WTC11 (cell line): ENCODE measurements around the gene MOB3B. TPM values are rescaled to one million over a fixed set of nuclear protein-coding genes. Genes with fewer than 3 reads are reported as not detected.

Experiments used
- ATAC-seq: fragments of 200-7000 bp; cut with Tn5 transposase; 2 replicates; pipeline ENCODE4 v1.10.0; 2021; ENCODE audit warnings: mild to moderate bottlenecking, moderate library complexity
- CTCF ChIA-PET: fragments of 300-600 bp; sonication (Branson Sonifier 250); formaldehyde crosslinking; loops from one replicate; lab custom pipeline; 2021; ENCODE audit warnings: antibody characterized with exemption; lab: Charles Lee
- POLR2A ChIA-PET: fragments of 350-600 bp; sonication (Branson Sonifier 250); formaldehyde crosslinking; loops from one replicate; lab custom pipeline; 2021; ENCODE audit warnings: antibody characterized with exemption; lab: Charles Lee
- DNase-seq: peaks from one replicate; pipeline ENCODE4 v3.0.0; 2021; ENCODE audit warnings: low spot score
- H3K27ac Mint-ChIP-seq: 2 replicates; pipeline ENCODE4 v1.8.0; 2021; ENCODE audit warnings: mixed read lengths
- H3K27me3 Mint-ChIP-seq: 2 replicates; pipeline ENCODE4 v1.8.0; 2021; ENCODE audit warnings: low read depth, mild to moderate bottlenecking, moderate library complexity, mixed read lengths
- H3K36me3 Mint-ChIP-seq: 2 replicates; pipeline ENCODE4 v1.8.0; 2021; ENCODE audit warnings: mixed read lengths
- H3K4me1 Mint-ChIP-seq: 2 replicates; pipeline ENCODE4 v1.8.0; 2022; ENCODE audit warnings: mixed read lengths
- H3K4me3 Mint-ChIP-seq: 2 replicates; pipeline ENCODE4 v1.8.0; 2021; ENCODE audit warnings: mild to moderate bottlenecking, moderate library complexity, mixed read lengths
- H3K9me3 Mint-ChIP-seq: 2 replicates; pipeline ENCODE4 v1.8.0; 2021; ENCODE audit warnings: mixed read lengths
- FOXK1 ChIP-seq: sonication (generic); formaldehyde crosslinking; IDR thresholded peaks from 2 replicates; pipeline ENCODE4 v1.8.0; 2022; ENCODE audit warnings: mild to moderate bottlenecking, moderate library complexity, missing genetic modification reagents
- HMGA2 ChIP-seq: fragments of 250-450 bp; sonication (Bioruptor Pico); IDR thresholded peaks from 2 replicates; pipeline ENCODE4 v1.4.0; 2021; ENCODE audit warnings: mild to moderate bottlenecking, moderate library complexity
- IRF2 ChIP-seq: sonication (generic); formaldehyde crosslinking; IDR thresholded peaks from 2 replicates; pipeline ENCODE4 v1.8.0; 2022; ENCODE audit warnings: low read depth, missing genetic modification reagents, borderline replicate concordance
- NR1H2 ChIP-seq: sonication (generic); formaldehyde crosslinking; IDR thresholded peaks from 2 replicates; pipeline ENCODE4 v1.9.0; 2021; ENCODE audit warnings: mild to moderate bottlenecking, moderate library complexity, missing genetic modification reagents
- PRRX2 ChIP-seq: fragments of 250-450 bp; sonication (Bioruptor Pico); IDR thresholded peaks from 2 replicates; pipeline ENCODE4 v1.8.0; 2021; ENCODE audit warnings: mild to moderate bottlenecking
- RELA ChIP-seq: sonication (generic); formaldehyde crosslinking; IDR thresholded peaks from 2 replicates; pipeline ENCODE4 v1.8.1; 2022; ENCODE audit warnings: missing genetic modification reagents, mild to moderate bottlenecking, borderline replicate concordance
- RORB ChIP-seq: fragments of 250-450 bp; sonication (Bioruptor Pico); IDR thresholded peaks from 2 replicates; pipeline ENCODE4 v1.9.0; 2021; ENCODE audit warnings: mild to moderate bottlenecking
- SMAD4 ChIP-seq: sonication (generic); formaldehyde crosslinking; IDR thresholded peaks from 2 replicates; pipeline ENCODE4 v1.8.0; 2022; ENCODE audit warnings: mild to moderate bottlenecking, missing genetic modification reagents
- SOX15 ChIP-seq: fragments of 250-450 bp; sonication (Bioruptor Pico); IDR thresholded peaks from 2 replicates; pipeline ENCODE4 v1.9.0; 2021; ENCODE audit warnings: mild to moderate bottlenecking
- SP1 ChIP-seq: sonication (generic); formaldehyde crosslinking; conservative IDR thresholded peaks from 2 replicates; pipeline ENCODE4 v1.8.1; 2022; ENCODE audit warnings: missing genetic modification reagents
- ZNF671 ChIP-seq: fragments of 250-450 bp; sonication (Bioruptor Pico); IDR thresholded peaks from 2 replicates; pipeline ENCODE4 v1.8.0; 2021; ENCODE audit warnings: mild to moderate bottlenecking
- total RNA-seq: library from RNA; stranded (reverse); gene quantifications from 3 replicates; pipeline ENCODE4 v1.2.3, GENCODE V29; 2021
- TF ChIP-seq, protein P1 (sequence below): sonication (generic); formaldehyde crosslinking; IDR thresholded peaks from 2 replicates; pipeline ENCODE4 v1.8.0; 2023; ENCODE audit warnings: mild to moderate bottlenecking, missing genetic modification reagents
- TF ChIP-seq, protein P2 (sequence below): sonication (generic); formaldehyde crosslinking; IDR thresholded peaks from 2 replicates; pipeline ENCODE4 v1.8.1; 2023; ENCODE audit warnings: mild to moderate bottlenecking, missing genetic modification reagents, borderline replicate concordance
- TF ChIP-seq, protein P3 (sequence below): sonication (generic); formaldehyde crosslinking; IDR thresholded peaks from 2 replicates; pipeline ENCODE4 v1.8.0; 2022; ENCODE audit warnings: mild to moderate bottlenecking, missing genetic modification reagents
- TF ChIP-seq, protein P4 (sequence below): fragments of 250-450 bp; sonication (Bioruptor Pico); IDR thresholded peaks from 2 replicates; pipeline ENCODE4 v2.1.2; 2022; ENCODE audit warnings: mild to moderate bottlenecking, moderate library complexity
- TF ChIP-seq, protein P5 (sequence below): sonication (generic); formaldehyde crosslinking; conservative IDR thresholded peaks from 2 replicates; pipeline ENCODE4 v1.8.1; 2023; ENCODE audit warnings: mild to moderate bottlenecking, low read depth, missing genetic modification reagents, moderate library complexity
- TF ChIP-seq, protein P6 (sequence below): sonication (generic); formaldehyde crosslinking; IDR thresholded peaks from 2 replicates; pipeline ENCODE4 v1.8.1; 2022; ENCODE audit warnings: low read depth, mild to moderate bottlenecking, moderate library complexity, missing genetic modification reagents, borderline replicate concordance
- TF ChIP-seq, protein P7 (sequence below): sonication (generic); formaldehyde crosslinking; IDR thresholded peaks from 2 replicates; pipeline ENCODE4 v1.8.1; 2023; ENCODE audit warnings: mild to moderate bottlenecking, missing genetic modification reagents, moderate library complexity
- TF ChIP-seq, protein P8 (sequence below): fragments of 250-450 bp; sonication (Bioruptor Pico); IDR thresholded peaks from 2 replicates; pipeline ENCODE4 v1.8.0; 2021; ENCODE audit warnings: mild to moderate bottlenecking
- TF ChIP-seq, protein P9 (sequence below): sonication (generic); formaldehyde crosslinking; IDR thresholded peaks from 2 replicates; pipeline ENCODE4 v1.8.0; 2022; ENCODE audit warnings: mild to moderate bottlenecking, missing genetic modification reagents

Gene MOB3B
- total RNA-seq, 1 experiment from 2014 or later, result 25.1 TPM

DNA sequence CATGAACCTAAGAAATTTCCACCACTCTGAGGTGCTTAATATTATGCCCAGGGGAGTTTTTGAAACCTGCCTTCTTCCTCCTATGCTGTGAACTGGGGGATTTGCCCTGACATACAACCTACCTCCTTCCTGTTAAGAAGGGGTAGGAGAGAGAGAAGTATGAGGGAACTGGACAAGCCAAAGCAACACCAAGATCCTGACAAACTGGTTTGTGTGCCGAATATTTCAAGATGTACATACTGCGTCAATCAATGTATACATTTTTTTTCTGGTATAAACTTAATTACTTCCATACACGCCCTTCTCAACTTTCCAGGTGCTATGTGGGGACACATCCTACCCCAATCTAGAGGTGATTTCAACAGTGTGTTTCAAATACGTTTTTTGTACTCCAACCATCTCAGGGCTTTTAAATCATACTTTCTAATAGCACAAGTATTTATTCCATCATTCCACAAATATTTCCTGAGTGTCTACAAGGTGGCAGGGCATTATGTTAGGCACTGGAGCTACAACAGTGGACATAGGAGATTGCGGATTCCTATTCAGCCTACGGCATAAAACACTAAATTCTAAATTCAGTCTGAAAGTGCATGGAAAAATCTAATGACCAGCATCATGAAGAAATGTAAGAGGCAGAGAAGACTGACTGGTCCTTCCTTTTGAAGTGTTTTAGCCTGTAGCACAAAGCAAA lies 75.6 kb downstream of the MOB3B start (continued):
- TF ChIP-seq, protein P1, sequence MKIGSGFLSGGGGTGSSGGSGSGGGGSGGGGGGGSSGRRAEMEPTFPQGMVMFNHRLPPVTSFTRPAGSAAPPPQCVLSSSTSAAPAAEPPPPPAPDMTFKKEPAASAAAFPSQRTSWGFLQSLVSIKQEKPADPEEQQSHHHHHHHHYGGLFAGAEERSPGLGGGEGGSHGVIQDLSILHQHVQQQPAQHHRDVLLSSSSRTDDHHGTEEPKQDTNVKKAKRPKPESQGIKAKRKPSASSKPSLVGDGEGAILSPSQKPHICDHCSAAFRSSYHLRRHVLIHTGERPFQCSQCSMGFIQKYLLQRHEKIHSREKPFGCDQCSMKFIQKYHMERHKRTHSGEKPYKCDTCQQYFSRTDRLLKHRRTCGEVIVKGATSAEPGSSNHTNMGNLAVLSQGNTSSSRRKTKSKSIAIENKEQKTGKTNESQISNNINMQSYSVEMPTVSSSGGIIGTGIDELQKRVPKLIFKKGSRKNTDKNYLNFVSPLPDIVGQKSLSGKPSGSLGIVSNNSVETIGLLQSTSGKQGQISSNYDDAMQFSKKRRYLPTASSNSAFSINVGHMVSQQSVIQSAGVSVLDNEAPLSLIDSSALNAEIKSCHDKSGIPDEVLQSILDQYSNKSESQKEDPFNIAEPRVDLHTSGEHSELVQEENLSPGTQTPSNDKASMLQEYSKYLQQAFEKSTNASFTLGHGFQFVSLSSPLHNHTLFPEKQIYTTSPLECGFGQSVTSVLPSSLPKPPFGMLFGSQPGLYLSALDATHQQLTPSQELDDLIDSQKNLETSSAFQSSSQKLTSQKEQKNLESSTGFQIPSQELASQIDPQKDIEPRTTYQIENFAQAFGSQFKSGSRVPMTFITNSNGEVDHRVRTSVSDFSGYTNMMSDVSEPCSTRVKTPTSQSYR (CRISPR knock-in tag), result no peak
- TF ChIP-seq SMAD4 (no peak), PRRX2 (CRISPR knock-in tag) (no peak), NR1H2 (no peak), FOXK1 (CRISPR knock-in tag) (no peak), IRF2 (CRISPR knock-in tag) (no peak)
- TF ChIP-seq, protein P2, sequence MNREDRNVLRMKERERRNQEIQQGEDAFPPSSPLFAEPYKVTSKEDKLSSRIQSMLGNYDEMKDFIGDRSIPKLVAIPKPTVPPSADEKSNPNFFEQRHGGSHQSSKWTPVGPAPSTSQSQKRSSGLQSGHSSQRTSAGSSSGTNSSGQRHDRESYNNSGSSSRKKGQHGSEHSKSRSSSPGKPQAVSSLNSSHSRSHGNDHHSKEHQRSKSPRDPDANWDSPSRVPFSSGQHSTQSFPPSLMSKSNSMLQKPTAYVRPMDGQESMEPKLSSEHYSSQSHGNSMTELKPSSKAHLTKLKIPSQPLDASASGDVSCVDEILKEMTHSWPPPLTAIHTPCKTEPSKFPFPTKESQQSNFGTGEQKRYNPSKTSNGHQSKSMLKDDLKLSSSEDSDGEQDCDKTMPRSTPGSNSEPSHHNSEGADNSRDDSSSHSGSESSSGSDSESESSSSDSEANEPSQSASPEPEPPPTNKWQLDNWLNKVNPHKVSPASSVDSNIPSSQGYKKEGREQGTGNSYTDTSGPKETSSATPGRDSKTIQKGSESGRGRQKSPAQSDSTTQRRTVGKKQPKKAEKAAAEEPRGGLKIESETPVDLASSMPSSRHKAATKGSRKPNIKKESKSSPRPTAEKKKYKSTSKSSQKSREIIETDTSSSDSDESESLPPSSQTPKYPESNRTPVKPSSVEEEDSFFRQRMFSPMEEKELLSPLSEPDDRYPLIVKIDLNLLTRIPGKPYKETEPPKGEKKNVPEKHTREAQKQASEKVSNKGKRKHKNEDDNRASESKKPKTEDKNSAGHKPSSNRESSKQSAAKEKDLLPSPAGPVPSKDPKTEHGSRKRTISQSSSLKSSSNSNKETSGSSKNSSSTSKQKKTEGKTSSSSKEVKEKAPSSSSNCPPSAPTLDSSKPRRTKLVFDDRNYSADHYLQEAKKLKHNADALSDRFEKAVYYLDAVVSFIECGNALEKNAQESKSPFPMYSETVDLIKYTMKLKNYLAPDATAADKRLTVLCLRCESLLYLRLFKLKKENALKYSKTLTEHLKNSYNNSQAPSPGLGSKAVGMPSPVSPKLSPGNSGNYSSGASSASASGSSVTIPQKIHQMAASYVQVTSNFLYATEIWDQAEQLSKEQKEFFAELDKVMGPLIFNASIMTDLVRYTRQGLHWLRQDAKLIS (CRISPR knock-in tag), result no peak
- TF ChIP-seq, protein P3, sequence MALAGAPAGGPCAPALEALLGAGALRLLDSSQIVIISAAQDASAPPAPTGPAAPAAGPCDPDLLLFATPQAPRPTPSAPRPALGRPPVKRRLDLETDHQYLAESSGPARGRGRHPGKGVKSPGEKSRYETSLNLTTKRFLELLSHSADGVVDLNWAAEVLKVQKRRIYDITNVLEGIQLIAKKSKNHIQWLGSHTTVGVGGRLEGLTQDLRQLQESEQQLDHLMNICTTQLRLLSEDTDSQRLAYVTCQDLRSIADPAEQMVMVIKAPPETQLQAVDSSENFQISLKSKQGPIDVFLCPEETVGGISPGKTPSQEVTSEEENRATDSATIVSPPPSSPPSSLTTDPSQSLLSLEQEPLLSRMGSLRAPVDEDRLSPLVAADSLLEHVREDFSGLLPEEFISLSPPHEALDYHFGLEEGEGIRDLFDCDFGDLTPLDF (CRISPR knock-in tag), result no peak
- TF ChIP-seq, protein P4, sequence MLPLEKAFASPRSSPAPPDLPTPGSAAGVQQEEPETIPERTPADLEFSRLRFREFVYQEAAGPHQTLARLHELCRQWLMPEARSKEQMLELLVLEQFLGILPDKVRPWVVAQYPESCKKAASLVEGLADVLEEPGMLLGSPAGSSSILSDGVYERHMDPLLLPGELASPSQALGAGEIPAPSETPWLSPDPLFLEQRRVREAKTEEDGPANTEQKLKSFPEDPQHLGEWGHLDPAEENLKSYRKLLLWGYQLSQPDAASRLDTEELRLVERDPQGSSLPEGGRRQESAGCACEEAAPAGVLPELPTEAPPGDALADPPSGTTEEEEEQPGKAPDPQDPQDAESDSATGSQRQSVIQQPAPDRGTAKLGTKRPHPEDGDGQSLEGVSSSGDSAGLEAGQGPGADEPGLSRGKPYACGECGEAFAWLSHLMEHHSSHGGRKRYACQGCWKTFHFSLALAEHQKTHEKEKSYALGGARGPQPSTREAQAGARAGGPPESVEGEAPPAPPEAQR (CRISPR knock-in tag), result no peak

DNA sequence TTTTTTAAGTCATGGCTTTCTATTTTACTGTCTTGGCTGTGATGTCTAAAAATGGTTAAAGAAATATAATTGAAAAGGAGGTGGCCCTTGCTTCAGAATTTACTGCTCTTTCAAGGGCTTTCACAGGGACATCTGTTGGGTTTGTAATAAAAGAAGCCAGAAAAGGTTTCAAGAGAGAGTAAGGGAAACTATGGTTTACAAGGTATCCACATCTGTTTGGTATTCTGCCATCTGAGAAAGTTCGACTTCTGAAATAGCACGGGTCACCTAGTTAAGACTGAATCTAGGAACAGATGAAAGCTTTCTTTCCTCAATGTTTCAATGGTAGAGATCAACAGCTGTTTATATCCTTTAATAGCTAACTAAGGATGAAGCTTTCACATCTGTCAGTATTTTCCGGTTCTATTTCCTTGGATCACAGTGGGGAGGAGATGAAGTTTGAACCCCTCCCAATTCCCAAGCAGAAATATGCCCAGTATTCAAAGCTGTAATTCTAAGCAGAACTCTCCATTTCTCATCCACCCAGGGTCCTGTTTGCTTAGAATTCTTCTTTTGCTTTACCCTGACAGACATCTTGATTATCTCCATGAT lies 78.3 kb downstream of the MOB3B start:
- DNase-seq (no peak), ATAC-seq (no peak)
- TF ChIP-seq, protein P5, sequence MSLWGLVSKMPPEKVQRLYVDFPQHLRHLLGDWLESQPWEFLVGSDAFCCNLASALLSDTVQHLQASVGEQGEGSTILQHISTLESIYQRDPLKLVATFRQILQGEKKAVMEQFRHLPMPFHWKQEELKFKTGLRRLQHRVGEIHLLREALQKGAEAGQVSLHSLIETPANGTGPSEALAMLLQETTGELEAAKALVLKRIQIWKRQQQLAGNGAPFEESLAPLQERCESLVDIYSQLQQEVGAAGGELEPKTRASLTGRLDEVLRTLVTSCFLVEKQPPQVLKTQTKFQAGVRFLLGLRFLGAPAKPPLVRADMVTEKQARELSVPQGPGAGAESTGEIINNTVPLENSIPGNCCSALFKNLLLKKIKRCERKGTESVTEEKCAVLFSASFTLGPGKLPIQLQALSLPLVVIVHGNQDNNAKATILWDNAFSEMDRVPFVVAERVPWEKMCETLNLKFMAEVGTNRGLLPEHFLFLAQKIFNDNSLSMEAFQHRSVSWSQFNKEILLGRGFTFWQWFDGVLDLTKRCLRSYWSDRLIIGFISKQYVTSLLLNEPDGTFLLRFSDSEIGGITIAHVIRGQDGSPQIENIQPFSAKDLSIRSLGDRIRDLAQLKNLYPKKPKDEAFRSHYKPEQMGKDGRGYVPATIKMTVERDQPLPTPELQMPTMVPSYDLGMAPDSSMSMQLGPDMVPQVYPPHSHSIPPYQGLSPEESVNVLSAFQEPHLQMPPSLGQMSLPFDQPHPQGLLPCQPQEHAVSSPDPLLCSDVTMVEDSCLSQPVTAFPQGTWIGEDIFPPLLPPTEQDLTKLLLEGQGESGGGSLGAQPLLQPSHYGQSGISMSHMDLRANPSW (CRISPR knock-in tag), result no peak
- TF ChIP-seq, protein P6, sequence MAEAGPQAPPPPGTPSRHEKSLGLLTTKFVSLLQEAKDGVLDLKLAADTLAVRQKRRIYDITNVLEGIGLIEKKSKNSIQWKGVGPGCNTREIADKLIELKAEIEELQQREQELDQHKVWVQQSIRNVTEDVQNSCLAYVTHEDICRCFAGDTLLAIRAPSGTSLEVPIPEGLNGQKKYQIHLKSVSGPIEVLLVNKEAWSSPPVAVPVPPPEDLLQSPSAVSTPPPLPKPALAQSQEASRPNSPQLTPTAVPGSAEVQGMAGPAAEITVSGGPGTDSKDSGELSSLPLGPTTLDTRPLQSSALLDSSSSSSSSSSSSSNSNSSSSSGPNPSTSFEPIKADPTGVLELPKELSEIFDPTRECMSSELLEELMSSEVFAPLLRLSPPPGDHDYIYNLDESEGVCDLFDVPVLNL (CRISPR knock-in tag), result no peak
- TF ChIP-seq SP1 (no peak), ZNF671 (no peak), RORB (no peak), SOX15 (CRISPR knock-in tag) (no peak), RELA (no peak), HMGA2 (CRISPR knock-in tag) (no peak)
- TF ChIP-seq, protein P7, sequence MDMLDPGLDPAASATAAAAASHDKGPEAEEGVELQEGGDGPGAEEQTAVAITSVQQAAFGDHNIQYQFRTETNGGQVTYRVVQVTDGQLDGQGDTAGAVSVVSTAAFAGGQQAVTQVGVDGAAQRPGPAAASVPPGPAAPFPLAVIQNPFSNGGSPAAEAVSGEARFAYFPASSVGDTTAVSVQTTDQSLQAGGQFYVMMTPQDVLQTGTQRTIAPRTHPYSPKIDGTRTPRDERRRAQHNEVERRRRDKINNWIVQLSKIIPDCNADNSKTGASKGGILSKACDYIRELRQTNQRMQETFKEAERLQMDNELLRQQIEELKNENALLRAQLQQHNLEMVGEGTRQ, result no peak
- TF ChIP-seq, protein P8, sequence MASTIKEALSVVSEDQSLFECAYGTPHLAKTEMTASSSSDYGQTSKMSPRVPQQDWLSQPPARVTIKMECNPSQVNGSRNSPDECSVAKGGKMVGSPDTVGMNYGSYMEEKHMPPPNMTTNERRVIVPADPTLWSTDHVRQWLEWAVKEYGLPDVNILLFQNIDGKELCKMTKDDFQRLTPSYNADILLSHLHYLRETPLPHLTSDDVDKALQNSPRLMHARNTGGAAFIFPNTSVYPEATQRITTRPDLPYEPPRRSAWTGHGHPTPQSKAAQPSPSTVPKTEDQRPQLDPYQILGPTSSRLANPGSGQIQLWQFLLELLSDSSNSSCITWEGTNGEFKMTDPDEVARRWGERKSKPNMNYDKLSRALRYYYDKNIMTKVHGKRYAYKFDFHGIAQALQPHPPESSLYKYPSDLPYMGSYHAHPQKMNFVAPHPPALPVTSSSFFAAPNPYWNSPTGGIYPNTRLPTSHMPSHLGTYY, result no peak
- TF ChIP-seq, protein P9, sequence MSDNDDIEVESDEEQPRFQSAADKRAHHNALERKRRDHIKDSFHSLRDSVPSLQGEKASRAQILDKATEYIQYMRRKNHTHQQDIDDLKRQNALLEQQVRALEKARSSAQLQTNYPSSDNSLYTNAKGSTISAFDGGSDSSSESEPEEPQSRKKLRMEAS, result no peak

More for the DNA sequence above, 78.3 kb downstream of the MOB3B start:
- no peaks in the 10 kb centered on the region for H3K27me3 Mint-ChIP-seq
- peaks cover 64% of the 10 kb centered on the region for H3K4me1 Mint-ChIP-seq
- CTCF ChIA-PET, result no interaction called here
- peaks cover 3% of the 10 kb centered on the region; the same call in 1 of the 2 replicates for H3K9me3 Mint-ChIP-seq
- no peak overlapping the region for H3K4me3 Mint-ChIP-seq
- POLR2A ChIA-PET, result no interaction called here
- H3K36me3 Mint-ChIP-seq, result peaks cover 32% of the 10 kb centered on the region
- no peak overlapping the region for H3K27ac Mint-ChIP-seq
